ENCODE measurements around the gene IKZF1.
A peak's percentile ranks its signal among the peaks of the same experiment; 100 is the strongest.

The IKZF1 gene

GRCh38 chr7:50306494-50307367, 2.2 kb downstream of the IKZF1 start:
- H3K79me2 ChIP-seq (ENCODE audit: low read length): peaks cover 98% of the 10 kb centered on the region

GRCh38 chr7:50307368-50308032, 3.0 kb downstream of the IKZF1 start:
- Histone ChIP-seq H3K79me2 (ENCODE audit: low read length) (peaks cover 98% of the 10 kb centered on the region), H3K27ac (ENCODE audit: low read length) (peak overlapping the region; percentile 96), H3K4me1 (ENCODE audit: low read length) (peaks cover 51% of the 10 kb centered on the region), H3K9me3 (ENCODE audit: insufficient read depth, low read length) (no peaks in the 10 kb centered on the region), H2AFZ (ENCODE audit: low read depth, low read length) (no peak overlapping the region), H4K20me1 (ENCODE audit: insufficient read depth, low read length) (no peaks in the 10 kb centered on the region), H3K4me3 (ENCODE audit: low read length) (peak overlapping the region; percentile 88), H3K4me2 (ENCODE audit: low read length) (peak overlapping the region; percentile 98), H3K27me3 (ENCODE audit: low read depth, low read length) (no peaks in the 10 kb centered on the region), H3K36me3 (replicated peaks; ENCODE audit: low read depth, low read length) (peaks cover 52% of the 10 kb centered on the region), H3K9ac (ENCODE audit: low read length) (peak overlapping the region; percentile 98)
- TF ChIP-seq EZH2phosphoT487 (IDR thresholded peaks at IDR 0.05; ENCODE audit: low read depth) (no peak), CTCF (IDR thresholded peaks at IDR 0.05; ENCODE audit: low read depth, low read length) (peak; percentile 32)

More at GRCh38 chr7:50306494-50307367, 2.2 kb downstream of the IKZF1 start:
- Histone ChIP-seq H3K36me3 (replicated peaks; ENCODE audit: low read depth, low read length) (peaks cover 52% of the 10 kb centered on the region), H2AFZ (ENCODE audit: low read depth, low read length) (no peak overlapping the region), H3K27me3 (ENCODE audit: low read depth, low read length) (no peaks in the 10 kb centered on the region), H3K4me3 (ENCODE audit: low read length) (peak overlapping the region; percentile 88), H3K9ac (ENCODE audit: low read length) (peak overlapping the region; percentile 98), H3K9me3 (ENCODE audit: insufficient read depth, low read length) (no peaks in the 10 kb centered on the region), H3K27ac (ENCODE audit: low read length) (peak overlapping the region; percentile 96), H3K4me2 (ENCODE audit: low read length) (peak overlapping the region; percentile 98), H3K4me1 (ENCODE audit: low read length) (peaks cover 51% of the 10 kb centered on the region), H4K20me1 (ENCODE audit: insufficient read depth, low read length) (no peaks in the 10 kb centered on the region)
- TF ChIP-seq EZH2phosphoT487 (IDR thresholded peaks at IDR 0.05; ENCODE audit: low read depth): no peak
- no peak for TF ChIP-seq CTCF (IDR thresholded peaks at IDR 0.05; ENCODE audit: low read depth, low read length)

- Histone ChIP-seq H3K36me3 (replicated peaks; ENCODE audit: low read depth, low read length) (peaks cover 57% of the 10 kb centered on the region), H3K4me3 (ENCODE audit: low read length) (peak overlapping the region; percentile 88), H2AFZ (ENCODE audit: low read depth, low read length) (no peak overlapping the region), H3K27me3 (ENCODE audit: low read depth, low read length) (no peaks in the 10 kb centered on the region), H3K4me2 (ENCODE audit: low read length) (peak overlapping the region; percentile 98), H3K79me2 (ENCODE audit: low read length) (peaks cover 98% of the 10 kb centered on the region), H3K9ac (ENCODE audit: low read length) (peak overlapping the region; percentile 98), H3K9me3 (ENCODE audit: insufficient read depth, low read length) (no peaks in the 10 kb centered on the region), H3K4me1 (ENCODE audit: low read length) (peaks cover 54% of the 10 kb centered on the region), H4K20me1 (ENCODE audit: insufficient read depth, low read length) (peaks cover 1% of the 10 kb centered on the region; the same call in 1 of the 2 replicates), H3K27ac (ENCODE audit: low read length) (peak overlapping the region; percentile 96)
- no peak for TF ChIP-seq CTCF (IDR thresholded peaks at IDR 0.05; ENCODE audit: low read depth, low read length)
- no peak for TF ChIP-seq EZH2phosphoT487 (IDR thresholded peaks at IDR 0.05; ENCODE audit: low read depth)
Measured at GRCh38 chr7:50308203-50308531, 3.7 kb downstream of the IKZF1 start.

Measured in OCI-LY3 (cell line).